HFF-Myc (cell line): Measurements from ENCODE around the gene RASD2.

ENCODE experiments used
- DNase-seq: peaks from one replicate; pipeline ENCODE4 v3.0.0-alpha.2; 2011; ENCODE audit warnings: low read depth; ENCODE audit errors: extremely low read depth
- H3K4me3 ChIP-seq: replicated peaks from 2 replicates; pipeline ENCODE4 v1.5.1; 2011; ENCODE audit warnings: low read depth, mild to moderate bottlenecking, control low read depth, low read length
- CTCF ChIP-seq: IDR thresholded peaks from 2 replicates; pipeline ENCODE4 v1.5.1; 2012; ENCODE audit warnings: mild to moderate bottlenecking, low read depth, low read length, control low read depth; ENCODE audit errors: missing control alignments

The RASD2 gene

GRCh38 chr22:35594686-35595085 lies 54.1 kb downstream of the RASD2 start:
- no peak overlapping the region for H3K4me3 ChIP-seq
- no peak for TF ChIP-seq CTCF
- DNase-seq, result no peak

GRCh38 chr22:35596821-35597220 lies 56.2 kb downstream of the RASD2 start:
- H3K4me3 ChIP-seq, result no peak overlapping the region
- no peak for TF ChIP-seq CTCF
- no peak for DNase-seq

- DNase-seq, result no peak
- no peak overlapping the region for H3K4me3 ChIP-seq
- TF ChIP-seq CTCF, result no peak
Observed at GRCh38 chr22:35597692-35598395, 57.2 kb downstream of the RASD2 start.

- H3K4me3 ChIP-seq, result no peak overlapping the region
- DNase-seq, result no peak
- no peak for TF ChIP-seq CTCF
Observed at GRCh38 chr22:35598396-35598710, 57.7 kb downstream of the RASD2 start.

- TF ChIP-seq CTCF, result no peak
- H3K4me3 ChIP-seq, result no peak overlapping the region
- DNase-seq, result no peak
Observed at GRCh38 chr22:35599364-35599763, 58.7 kb downstream of the RASD2 start.

- no peak for TF ChIP-seq CTCF
- DNase-seq, result no peak
- no peak overlapping the region for H3K4me3 ChIP-seq
Observed at GRCh38 chr22:35600476-35600875, 59.8 kb downstream of the RASD2 start.

- no peak for DNase-seq
- TF ChIP-seq CTCF, result no peak
- no peak overlapping the region for H3K4me3 ChIP-seq
Observed at GRCh38 chr22:35601013-35601580, 60.5 kb downstream of the RASD2 start.
